ACHN (cell line): Measurements from ENCODE around the gene VPS35.
"Not testable (repeated sequence)": the region's sequence is repeated elsewhere in the genome, so short reads cannot be mapped to it uniquely, and the experiment has no call there.

Source experiments
- DNase-seq: peaks from one replicate; pipeline ENCODE4 v3.0.0-alpha.2; 2015
- in situ Hi-C: cut with HindIII; loops from 2 replicates; pipeline ENCODE4 v1.10.0; 2017; ENCODE audit warnings: low sequenced_read_pairs, low pct_ligation_motif_present, low pct_unique_long_range_greater_than_20kb

VPS35 gene

DNA sequence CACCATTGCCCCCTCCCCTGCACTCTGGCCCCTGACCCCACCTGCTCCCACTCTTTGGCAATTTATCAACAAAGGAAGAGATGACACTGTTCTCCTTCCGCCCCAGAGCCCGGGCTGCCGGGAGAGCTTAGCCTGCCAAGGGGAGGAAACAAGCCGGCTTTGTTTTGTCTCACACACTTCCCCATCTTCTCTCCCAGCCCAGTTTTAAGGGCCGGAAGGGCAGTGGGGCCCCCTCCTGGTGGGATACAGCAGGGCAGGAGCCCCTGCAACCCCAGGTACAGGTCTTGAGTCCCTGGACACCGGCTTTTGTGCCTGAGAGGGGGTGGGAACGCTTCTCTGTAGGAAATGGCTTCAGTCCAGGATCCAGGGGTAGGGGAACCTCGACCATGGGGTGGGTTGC lies 65.7 kb downstream of the VPS35 start:
- in situ Hi-C loops, DNase-seq: not testable (repeated sequence)

DNA sequence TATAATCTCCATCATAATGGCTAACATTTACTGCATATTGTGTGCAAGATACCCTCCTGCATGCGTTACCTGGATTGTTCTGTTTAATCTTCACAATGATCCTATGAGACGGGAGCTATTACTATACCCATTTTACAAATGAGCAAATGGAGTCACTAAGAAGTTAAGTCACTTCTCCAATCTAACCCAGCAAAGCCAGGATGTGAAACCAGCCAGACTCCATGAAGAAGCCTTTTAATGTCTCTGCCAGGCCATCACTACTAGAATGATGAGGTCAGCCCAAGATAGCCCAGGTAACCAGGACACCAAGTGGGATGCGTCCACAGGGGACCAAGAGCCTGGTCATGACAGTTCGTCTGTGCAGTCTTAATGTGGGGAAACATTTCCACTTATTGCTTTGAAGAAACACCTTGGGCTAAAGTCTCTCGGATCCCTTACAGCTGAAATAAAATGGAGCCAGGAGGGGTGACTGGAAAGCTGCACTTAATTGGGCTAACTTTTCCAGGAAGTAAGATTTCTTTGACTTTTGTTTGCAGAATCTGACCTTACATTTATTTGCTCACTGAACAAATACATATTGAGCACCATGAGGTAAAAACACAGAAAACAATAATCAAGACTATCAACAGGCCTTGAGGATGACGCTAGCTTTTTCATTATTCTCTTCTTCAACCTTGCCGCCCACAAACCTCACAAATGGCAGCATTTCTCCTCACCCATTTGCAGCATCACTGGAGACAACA lies 66.9 kb downstream of the VPS35 start:
- DNase-seq: no peak
- in situ Hi-C loops: no loop called here

DNA sequence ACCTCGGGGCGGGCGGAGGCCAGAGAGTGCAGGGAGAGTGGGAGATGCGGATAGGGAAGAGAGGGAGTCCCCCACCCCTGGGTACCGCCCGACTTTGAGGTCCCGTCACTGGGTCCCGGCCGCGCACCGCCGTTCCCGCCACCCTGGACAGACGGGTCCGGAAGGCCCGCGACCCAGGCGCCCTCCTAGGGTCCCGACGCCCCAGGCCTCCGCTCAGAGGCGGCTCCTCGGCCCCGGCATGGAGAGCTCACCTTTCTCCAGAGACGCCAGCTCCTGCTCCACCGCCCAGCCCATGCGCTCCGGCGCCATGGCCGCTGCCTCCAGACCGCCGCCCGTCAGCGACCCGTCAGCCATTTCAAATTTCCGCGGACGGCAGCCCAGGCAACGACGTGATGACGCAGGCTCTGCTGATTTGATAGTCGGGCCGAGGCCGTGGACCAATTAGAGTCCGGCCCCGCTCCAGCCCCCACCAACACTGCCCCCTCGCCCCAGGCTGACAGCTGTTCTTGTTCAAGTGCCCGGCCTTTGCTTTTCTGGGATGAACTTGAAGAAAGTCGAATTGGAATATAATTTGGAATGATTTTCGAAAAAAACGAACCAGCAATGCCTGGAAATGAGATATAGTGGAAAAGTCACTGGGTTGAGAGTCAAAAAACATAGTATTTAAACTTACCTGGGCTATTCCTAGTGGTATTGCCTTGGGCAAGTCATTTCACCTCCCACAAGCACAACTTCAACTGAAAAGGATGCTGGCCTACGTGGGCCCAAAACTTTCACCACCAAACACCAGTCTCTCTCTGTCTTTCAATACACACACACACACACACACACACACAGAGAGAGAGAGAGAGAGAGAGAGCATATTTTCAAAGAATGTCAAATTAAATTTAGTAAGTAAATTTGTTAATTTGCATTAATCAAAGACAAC lies 67.7 kb downstream of the VPS35 start, which contains the start of gene SHCBP1:
SHCBP1 (minus strand) TSS at position 374 of the 928 bp plus-strand sequence; CDS start at position 354, 20 bp downstream.
- peak; percentile 91 for DNase-seq
- in situ Hi-C loops: no loop called here

GRCh38 chr16:46620266-46621005 lies 68.5 kb downstream of the VPS35 start:
- peak; percentile 28 for DNase-seq
- in situ Hi-C loops: no loop called here

- in situ Hi-C loops: no loop called here
- no peak for DNase-seq
Measured at GRCh38 chr16:46618516-46618915, 70.5 kb downstream of the VPS35 start.

GRCh38 chr16:46614006-46614405 lies 75.0 kb downstream of the VPS35 start:
- in situ Hi-C loops: no loop called here

GRCh38 chr16:46613352-46613751 lies 75.6 kb downstream of the VPS35 start:
- in situ Hi-C loops: no loop called here
- no peak for DNase-seq

More at GRCh38 chr16:46614006-46614405, 75.0 kb downstream of the VPS35 start:
- no peak for DNase-seq

DNA sequence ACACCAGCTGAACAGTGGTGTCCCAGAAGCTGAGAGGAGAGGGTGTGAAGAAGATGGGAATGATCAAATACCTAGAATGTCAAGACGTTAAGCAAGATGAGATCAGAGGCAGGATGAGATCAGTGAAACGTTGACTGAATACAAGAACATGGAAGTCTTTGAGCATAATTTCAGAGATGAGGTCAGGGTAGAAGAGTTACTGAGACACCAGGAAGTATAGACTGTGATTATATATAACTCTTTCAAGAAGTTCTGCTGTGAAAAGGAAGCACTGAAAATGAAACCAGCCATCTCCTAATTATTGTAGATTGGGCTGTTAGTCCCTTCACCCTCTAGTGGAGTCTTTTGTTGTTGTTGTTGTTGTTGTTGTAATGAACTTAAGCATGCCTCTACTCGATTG lies 76.9 kb downstream of the VPS35 start:
- DNase-seq: no peak
- in situ Hi-C loops: no loop called here

DNA sequence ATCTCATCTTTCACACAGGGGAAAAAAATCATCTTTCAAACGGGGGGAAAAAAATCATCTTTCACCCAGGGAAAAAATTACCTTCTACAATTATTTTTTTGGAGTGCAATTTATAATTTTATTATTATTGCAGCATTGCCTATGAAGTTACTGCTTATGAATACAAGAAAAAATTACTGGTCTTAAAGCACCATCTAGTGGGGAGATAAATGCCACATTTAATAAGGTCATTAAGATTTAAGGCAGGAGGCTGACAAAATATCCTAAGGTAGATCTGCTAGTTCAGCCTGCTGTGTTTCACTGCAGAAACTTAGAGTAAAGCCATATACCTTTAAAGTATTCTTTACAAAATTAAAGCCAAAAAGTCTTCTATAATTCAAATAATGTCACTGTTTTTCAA lies 81.4 kb downstream of the VPS35 start:
- in situ Hi-C loops: no loop called here
- DNase-seq: peak; percentile 76

GRCh38 chr16:46606231-46606630 lies 82.7 kb downstream of the VPS35 start:
- in situ Hi-C loops: no loop called here
- DNase-seq: no peak
